Measurements from ENCODE around the gene CASZ1. TPM values are rescaled to one million over a fixed set of nuclear protein-coding genes. Genes with fewer than 3 reads are reported as not detected.

Gene CASZ1
- polyA plus RNA-seq, 2 of the 4 experiments (the other 2 are of a cell fraction): 0.52 to 1.2 TPM

DNA sequence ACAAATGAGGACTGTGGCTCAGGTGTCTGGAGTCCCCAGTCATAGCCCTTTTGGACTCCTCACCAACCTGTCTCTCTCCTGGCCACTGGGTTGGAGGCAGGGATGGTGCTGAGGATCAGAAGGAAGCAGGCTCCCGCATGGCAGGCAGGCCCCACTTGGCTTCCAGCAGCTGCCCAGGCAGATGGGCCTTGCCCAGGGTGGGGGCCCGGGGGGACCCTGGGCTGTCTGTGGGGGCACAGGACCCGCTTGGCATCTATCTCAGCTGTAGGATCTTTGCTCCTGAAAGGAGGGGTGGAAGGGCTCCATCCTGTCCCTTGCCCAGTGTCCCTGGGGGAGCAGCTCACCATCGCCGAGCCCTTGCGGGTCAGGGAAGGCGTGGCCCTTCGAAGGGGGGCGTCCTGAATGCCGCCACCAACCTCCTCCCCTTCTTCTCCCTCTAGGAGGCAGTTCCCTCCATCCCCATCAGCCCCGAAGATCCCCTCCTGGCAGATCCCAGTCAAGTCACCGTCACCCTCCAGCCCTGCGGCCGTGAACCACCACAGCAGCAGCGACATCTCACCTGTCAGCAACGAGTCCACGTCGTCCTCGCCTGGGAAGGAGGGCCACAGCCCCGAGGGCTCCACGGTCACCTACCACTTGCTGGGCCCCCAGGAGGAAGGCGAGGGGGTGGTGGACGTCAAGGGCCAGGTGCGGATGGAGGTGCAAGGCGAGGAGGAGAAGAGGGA lies 167.2 kb downstream of the CASZ1 start (continued):
- TF ChIP-seq ELK1 (IDR thresholded peaks at IDR 0.05; ENCODE audit: low read depth, low read length): no peak

DNA sequence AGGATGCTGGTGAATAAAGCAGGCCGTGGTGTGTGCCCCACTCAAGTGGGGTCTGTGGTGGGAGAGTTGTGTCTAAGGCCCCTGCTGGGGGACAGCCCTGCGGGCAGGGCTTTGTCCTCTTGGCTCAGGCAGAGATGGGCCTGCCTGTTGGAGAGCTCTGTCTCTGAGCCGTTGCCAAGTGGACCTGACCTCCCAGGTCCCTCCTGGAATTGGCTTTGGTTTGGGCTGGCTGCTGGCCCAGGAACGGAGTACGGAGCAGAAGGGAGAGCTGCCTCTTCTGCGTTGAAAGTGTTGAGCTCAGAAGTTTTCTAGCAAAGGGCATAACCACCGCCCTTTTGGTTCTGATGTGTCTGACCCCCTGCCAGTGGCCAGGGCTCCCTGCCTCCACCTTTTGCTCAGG lies 167.8 kb downstream of the CASZ1 start:
- ATAC-seq: no peak
- POLR2A ChIA-PET: no interaction called here
- no peak for DNase-seq (ENCODE audit: low read depth in 1 of 2, low spot score in 1 of 2)
- Histone ChIP-seq H3K4me2 (no peak overlapping the region), H3K27ac (no peak overlapping the region), H3K9me3 (no peaks in the 10 kb centered on the region), H3K4me1 (no peaks in the 10 kb centered on the region), H3K4me3 (no peak overlapping the region)
- CTCF ChIA-PET: no interaction called here
- no peak for FAIRE-seq
- TF ChIP-seq FOSB (CRISPR knock-in tag; IDR thresholded peaks at IDR 0.05) (no peak), TP53 (CRISPR knock-in tag; IDR thresholded peaks at IDR 0.05) (no peak), MYC (IDR thresholded peaks at IDR 0.05; ENCODE audit: borderline replicate concordance, low read length) (no peak), HDAC2 (IDR thresholded peaks at IDR 0.05) (no peak), KDM5A (IDR thresholded peaks at IDR 0.05) (no peak), ELK1 (IDR thresholded peaks at IDR 0.05; ENCODE audit: low read depth, low read length) (no peak), RFX5 (IDR thresholded peaks at IDR 0.05) (no peak)
- WGBS (ENCODE audit: missing lambda C conversion rate): 78% methylated on average over 6 of the region's 7 CpGs

GRCh38 chr1:10626791-10627410 lies 169.5 kb downstream of the CASZ1 start:
- Histone ChIP-seq H3K27ac (no peak overlapping the region), H3K4me3 (no peak overlapping the region), H3K9me3 (no peaks in the 10 kb centered on the region), H3K4me2 (no peak overlapping the region), H3K4me1 (no peaks in the 10 kb centered on the region)
- WGBS (ENCODE audit: missing lambda C conversion rate): 84% methylated on average over 16 of the region's 22 CpGs
- CTCF ChIA-PET: interaction anchor here (0.5 to 1.0 kb wide), 2 partner anchors 119 to 247 kb away, joined by 3 to 4 read pairs; no protein-coding TSS in a partner anchor
- POLR2A ChIA-PET: no interaction called here
- DNase-seq (ENCODE audit: low read depth in 1 of 2, low spot score in 1 of 2): no peak
- ATAC-seq: no peak
- FAIRE-seq: no peak
- TF ChIP-seq FOXS1 (CRISPR knock-in tag; IDR thresholded peaks at IDR 0.05) (no peak), TFCP2L1 (CRISPR knock-in tag; IDR thresholded peaks at IDR 0.05) (no peak), ESRRA (IDR thresholded peaks at IDR 0.05; ENCODE audit: borderline replicate concordance, low read length) (no peak)
- TF ChIP-seq, protein P1, sequence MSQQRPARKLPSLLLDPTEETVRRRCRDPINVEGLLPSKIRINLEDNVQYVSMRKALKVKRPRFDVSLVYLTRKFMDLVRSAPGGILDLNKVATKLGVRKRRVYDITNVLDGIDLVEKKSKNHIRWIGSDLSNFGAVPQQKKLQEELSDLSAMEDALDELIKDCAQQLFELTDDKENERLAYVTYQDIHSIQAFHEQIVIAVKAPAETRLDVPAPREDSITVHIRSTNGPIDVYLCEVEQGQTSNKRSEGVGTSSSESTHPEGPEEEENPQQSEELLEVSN (IDR thresholded peaks at IDR 0.05; ENCODE audit: borderline replicate concordance, low read depth): no peak

DNA sequence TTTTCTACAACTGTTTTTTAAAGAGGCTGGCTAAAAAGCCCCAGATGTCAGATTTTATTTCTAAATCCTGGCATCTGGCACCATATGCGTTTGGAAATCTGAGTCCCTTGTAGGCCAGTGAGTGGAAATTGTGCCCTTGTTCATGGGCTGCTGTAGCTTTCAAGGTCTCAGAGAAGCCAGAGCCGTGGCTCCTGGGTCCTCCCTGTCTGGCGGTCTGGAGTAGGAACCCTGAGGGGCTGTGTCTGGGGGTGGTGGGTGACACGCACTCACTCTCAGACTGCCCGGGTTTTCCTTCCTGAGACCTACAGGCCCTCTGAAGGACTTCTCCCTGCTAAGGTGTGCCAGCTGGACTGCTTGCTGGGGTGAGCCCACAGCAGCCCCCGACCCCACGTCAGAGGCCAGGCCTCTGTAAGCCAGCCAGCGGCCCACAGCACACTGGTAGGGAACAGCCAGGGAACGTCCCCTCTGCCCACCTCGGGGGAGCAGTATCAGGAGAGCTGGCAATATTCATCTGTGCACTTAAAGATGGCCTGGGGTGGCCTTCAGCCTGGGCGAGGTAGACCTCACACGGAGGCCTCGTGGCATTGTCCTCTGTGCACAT lies 170.2 kb downstream of the CASZ1 start:
- WGBS (ENCODE audit: missing lambda C conversion rate): 93% methylated on average over 9 of the region's 13 CpGs
- H3K9me3 ChIP-seq: no peaks in the 10 kb centered on the region
- TF ChIP-seq HOXA7 (CRISPR knock-in tag; IDR thresholded peaks at IDR 0.05) (no peak), SMC3 (IDR thresholded peaks at IDR 0.05) (no peak), MAFK (IDR thresholded peaks at IDR 0.05; ENCODE audit: partially characterized antibody) (no peak), EP300 (IDR thresholded peaks at IDR 0.05) (no peak), ZFP36 (IDR thresholded peaks at IDR 0.05; ENCODE audit: borderline replicate concordance, partially characterized antibody) (no peak), JUNB (IDR thresholded peaks at IDR 0.05) (no peak), RNF2 (IDR thresholded peaks at IDR 0.05; ENCODE audit: borderline replicate concordance, low read depth) (no peak), JUN (IDR thresholded peaks at IDR 0.05) (no peak), FOSL2 (IDR thresholded peaks at IDR 0.05) (no peak), FOSL2 (CRISPR knock-in tag; IDR thresholded peaks at IDR 0.05) (no peak), HDAC2 (IDR thresholded peaks at IDR 0.05) (no peak), ELK1 (IDR thresholded peaks at IDR 0.05; ENCODE audit: low read depth, low read length) (no peak)
- TF ChIP-seq, protein P2, sequence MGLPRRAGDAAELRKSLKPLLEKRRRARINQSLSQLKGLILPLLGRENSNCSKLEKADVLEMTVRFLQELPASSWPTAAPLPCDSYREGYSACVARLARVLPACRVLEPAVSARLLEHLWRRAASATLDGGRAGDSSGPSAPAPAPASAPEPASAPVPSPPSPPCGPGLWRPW (IDR thresholded peaks at IDR 0.05): no peak
- ATAC-seq (no peak), DNase-seq (ENCODE audit: low read depth in 1 of 2, low spot score in 1 of 2) (no peak), FAIRE-seq (no peak)
- no peak overlapping the region for H3K27ac ChIP-seq
- H3K4me1 ChIP-seq: no peaks in the 10 kb centered on the region
- H3K4me2 ChIP-seq: no peak overlapping the region
- H3K4me3 ChIP-seq: no peak overlapping the region
- POLR2A ChIA-PET: no interaction called here
- CTCF ChIA-PET: interaction anchor here (0.5 kb wide), 1 partner anchor 248 kb away, joined by 3 read pairs; no protein-coding TSS in a partner anchor
